HEK293 (cell line): ENCODE results near the gene GZF1.

Experiments used
- CTCF ChIA-PET: fragments of 350-600 bp; formaldehyde crosslinking; extraction: SDS; loops from one replicate; lab custom pipeline; 2021; ENCODE audit warnings: antibody characterized with exemption; lab: Yijun Ruan, JAX
- POLR2A ChIA-PET: fragments of 300-600 bp; formaldehyde crosslinking; extraction: SDS; loops from one replicate; lab custom pipeline; 2020; ENCODE audit warnings: antibody characterized with exemption, inconsistent platforms; lab: Yijun Ruan, JAX
- H3K27ac ChIP-seq: fragments of 200-500 bp; sonication (Bioruptor generic); 2 replicates; pipeline ENCODE4 v1.5.1; 2014; ENCODE audit warnings: low read depth, low read length, control low read depth, inconsistent platforms; ENCODE audit errors: extremely low read depth
- H3K36me3 ChIP-seq, 2 experiments: fragments of 200-500 bp in 1 of 2; sonication (Bioruptor generic) in 1 of 2; 1 replicate in 1 of 2; 2 replicates in 1 of 2; pipeline ENCODE4 v1.5.1; 2014 to 2017; ENCODE audit warnings: inconsistent platforms in 2 of 2, low read length in 2 of 2; ENCODE audit not compliant: control insufficient read depth in 2 of 2, insufficient read depth in 1 of 2
- H3K4me1 ChIP-seq: fragments of 200-500 bp; sonication (Bioruptor generic); 2 replicates; pipeline ENCODE4 v1.5.1; 2014; ENCODE audit warnings: mild to moderate bottlenecking, low read length, inconsistent platforms; ENCODE audit not compliant: control insufficient read depth, insufficient read depth
- H3K4me3 ChIP-seq: 2 replicates; pipeline ENCODE4 v1.5.1; 2011; ENCODE audit warnings: low read depth, mild to moderate bottlenecking, control low read depth, low read length, moderate library complexity
- H3K9me3 ChIP-seq: fragments of 200-500 bp; sonication (Bioruptor generic); 2 replicates; pipeline ENCODE4 v1.5.1; 2014; ENCODE audit warnings: low read depth, low read length, inconsistent platforms; ENCODE audit not compliant: control insufficient read depth, insufficient read depth
- GLIS1 ChIP-seq: fragments of 450-650 bp; formaldehyde crosslinking; IDR thresholded peaks from 2 replicates; pipeline ENCODE4 v1.5.1; 2016; ENCODE audit warnings: missing biosample characterization, missing genetic modification characterization
- HOXD13 ChIP-seq: sonication (generic); formaldehyde crosslinking; IDR thresholded peaks from 2 replicates; pipeline ENCODE4 v1.8.0; 2022; ENCODE audit warnings: missing genetic modification reagents, borderline replicate concordance
- KLF1 ChIP-seq: fragments of 450-650 bp; formaldehyde crosslinking; IDR thresholded peaks from 2 replicates; pipeline ENCODE4 v1.5.1; 2016; ENCODE audit warnings: missing biosample characterization, missing genetic modification characterization
- YY2 ChIP-seq: fragments of 450-650 bp; formaldehyde crosslinking; IDR thresholded peaks from 2 replicates; pipeline ENCODE4 v1.5.1; 2016; ENCODE audit warnings: missing biosample characterization, missing genetic modification characterization
- ZBTB17 ChIP-seq: fragments of 450-650 bp; formaldehyde crosslinking; IDR thresholded peaks from 2 replicates; pipeline ENCODE4 v1.5.1; 2016; ENCODE audit warnings: missing biosample characterization, missing genetic modification characterization
- ZNF223 ChIP-seq: fragments of 450-650 bp; formaldehyde crosslinking; IDR thresholded peaks from 2 replicates; pipeline ENCODE4 v1.5.1; 2016; ENCODE audit warnings: missing biosample characterization, missing genetic modification characterization
- ZNF423 ChIP-seq: fragments of 450-650 bp; formaldehyde crosslinking; IDR thresholded peaks from 2 replicates; pipeline ENCODE4 v1.5.1; 2016; ENCODE audit warnings: missing biosample characterization, missing genetic modification characterization
- ZNF558 ChIP-seq: fragments of 450-650 bp; formaldehyde crosslinking; IDR thresholded peaks from 2 replicates; pipeline ENCODE4 v1.5.1; 2016; ENCODE audit warnings: missing biosample characterization, missing genetic modification characterization
- ZNF600 ChIP-seq: fragments of 450-650 bp; formaldehyde crosslinking; IDR thresholded peaks from 2 replicates; pipeline ENCODE4 v1.5.1; 2016; ENCODE audit warnings: missing biosample characterization, missing genetic modification characterization
- ZNF792 ChIP-seq: fragments of 450-650 bp; formaldehyde crosslinking; IDR thresholded peaks from 2 replicates; pipeline ENCODE4 v1.5.1; 2016; ENCODE audit warnings: missing biosample characterization, missing genetic modification characterization
- ZNF843 ChIP-seq: fragments of 450-650 bp; formaldehyde crosslinking; IDR thresholded peaks from 2 replicates; pipeline ENCODE4 v1.5.1; 2016; ENCODE audit warnings: missing biosample characterization, missing genetic modification characterization
- ZSCAN23 ChIP-seq: fragments of 450-650 bp; formaldehyde crosslinking; IDR thresholded peaks from 2 replicates; pipeline ENCODE4 v1.5.1; 2016; ENCODE audit warnings: missing biosample characterization, missing genetic modification characterization
- ZSCAN30 ChIP-seq: fragments of 450-650 bp; IDR thresholded peaks from 2 replicates; pipeline ENCODE4 v1.5.1; 2018; ENCODE audit warnings: missing biosample characterization, mild to moderate bottlenecking, missing genetic modification characterization, moderate library complexity
- TF ChIP-seq, protein P1 (sequence below): fragments of 450-650 bp; formaldehyde crosslinking; IDR thresholded peaks from 2 replicates; pipeline ENCODE4 v1.5.1; 2016; ENCODE audit warnings: missing biosample characterization, missing genetic modification characterization
- TF ChIP-seq, protein P2 (sequence below): fragments of 450-650 bp; formaldehyde crosslinking; IDR thresholded peaks from 2 replicates; pipeline ENCODE4 v1.5.1; 2016; ENCODE audit warnings: missing biosample characterization, missing genetic modification characterization
- TF ChIP-seq, protein P3 (sequence below): IDR thresholded peaks from 2 replicates; pipeline ENCODE4 v1.6.1; 2011; ENCODE audit warnings: mild to moderate bottlenecking, low read depth, low read length, borderline replicate concordance
- TF ChIP-seq, protein P4 (sequence below): fragments of 450-650 bp; formaldehyde crosslinking; conservative IDR thresholded peaks from 2 replicates; pipeline ENCODE4 v1.5.1; 2016; ENCODE audit warnings: low read depth, missing biosample characterization, missing genetic modification characterization
- TF ChIP-seq, protein P5 (sequence below): fragments of 450-650 bp; formaldehyde crosslinking; IDR thresholded peaks from 2 replicates; pipeline ENCODE4 v1.5.1; 2016; ENCODE audit warnings: missing biosample characterization, missing genetic modification characterization, borderline replicate concordance

Gene GZF1

DNA sequence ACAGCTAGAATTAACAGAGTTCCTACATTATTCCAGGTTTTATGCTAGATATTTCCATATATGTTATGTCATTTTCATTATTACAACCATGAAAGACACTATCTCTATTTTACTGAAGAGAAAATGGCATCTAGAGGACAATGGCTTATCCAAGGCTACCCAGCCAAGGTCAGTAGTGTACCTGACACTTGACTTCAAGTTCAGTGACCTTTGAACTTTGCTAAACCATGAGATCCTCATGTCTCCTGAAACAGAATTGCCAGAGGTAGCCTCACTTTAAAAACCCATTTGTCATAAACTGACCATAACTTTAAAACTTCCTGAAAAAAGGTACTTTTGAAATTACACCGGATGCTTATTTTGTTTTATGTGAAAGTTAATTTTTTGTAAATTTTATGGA is 44.9 kb downstream of the GZF1 start:
- H3K36me3 ChIP-seq, result peaks cover 0 to 11% of the 10 kb centered on the region in 2 experiments; a peak in 2 of 3 replicates
- TF ChIP-seq, protein P1, sequence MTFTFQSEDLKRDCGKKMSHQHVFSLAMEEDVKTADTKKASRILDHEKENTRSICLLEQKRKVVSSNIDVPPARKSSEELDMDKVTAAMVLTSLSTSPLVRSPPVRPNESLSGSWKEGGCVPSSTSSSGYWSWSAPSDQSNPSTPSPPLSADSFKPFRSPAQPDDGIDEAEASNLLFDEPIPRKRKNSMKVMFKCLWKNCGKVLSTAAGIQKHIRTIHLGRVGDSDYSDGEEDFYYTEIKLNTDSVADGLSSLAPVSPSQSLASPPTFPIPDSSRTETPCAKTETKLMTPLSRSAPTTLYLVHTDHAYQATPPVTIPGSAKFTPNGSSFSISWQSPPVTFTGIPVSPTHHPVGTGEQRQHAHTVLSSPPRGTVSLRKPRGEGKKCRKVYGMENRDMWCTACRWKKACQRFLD (tag by site-specific recombination), result no peak
- TF ChIP-seq ZNF423 (tag by site-specific recombination) (no peak), ZNF223 (no peak), ZNF843 (tag by site-specific recombination) (no peak), ZNF600 (tag by site-specific recombination) (no peak), YY2 (tag by site-specific recombination) (no peak), HOXD13 (CRISPR knock-in tag) (no peak), ZBTB17 (tag by site-specific recombination) (no peak), KLF1 (no peak)
- CTCF ChIA-PET, result interaction anchor here (0.7 kb wide), 1 partner anchor 785 kb away, joined by 3 read pairs; no protein-coding TSS in a partner anchor
- H3K27ac ChIP-seq, result no peak overlapping the region
- H3K4me3 ChIP-seq, result no peak overlapping the region
- H3K4me1 ChIP-seq, result peaks cover 14% of the 10 kb centered on the region
- POLR2A ChIA-PET, result interaction anchor here (1.2 kb wide), 1 partner anchor 15 kb away, joined by 4 read pairs; the partner anchor contains the start of gene NAPB
- no peaks in the 10 kb centered on the region for H3K9me3 ChIP-seq

DNA sequence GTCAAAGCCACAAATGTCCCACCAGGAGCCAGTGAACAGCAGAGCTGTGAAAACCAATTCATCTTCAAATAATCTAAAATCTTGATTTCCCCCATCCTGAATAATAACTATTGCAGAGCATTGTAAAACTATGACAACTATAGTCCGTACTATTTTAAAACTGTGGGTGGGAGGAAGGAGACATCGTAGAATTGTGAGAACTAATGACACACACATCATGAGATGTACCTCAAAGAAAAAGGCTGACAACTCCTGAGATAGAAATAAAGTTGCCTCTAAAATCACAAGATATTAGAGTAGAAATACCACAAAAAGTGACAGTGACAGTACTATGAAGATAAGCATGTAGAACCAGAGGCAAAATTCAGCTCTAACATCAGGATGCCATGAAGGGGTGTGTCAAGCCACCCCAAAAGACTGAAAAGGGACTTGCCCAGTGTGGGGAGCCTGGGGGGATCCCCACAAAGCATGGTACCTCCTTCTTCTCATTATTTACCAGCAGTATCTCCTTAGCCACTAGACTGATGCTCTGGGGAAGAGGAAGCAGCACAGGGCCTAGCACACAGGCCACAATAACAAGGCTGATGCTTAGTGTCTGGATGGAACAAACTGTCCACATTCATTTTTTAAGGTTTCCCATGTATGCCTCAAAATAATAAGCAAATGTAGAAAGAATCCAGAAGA is 45.9 kb downstream of the GZF1 start:
- Histone ChIP-seq H3K4me3 (no peak overlapping the region), H3K36me3 (peaks cover 0 to 3% of the 10 kb centered on the region in 2 experiments; a peak in 2 of 3 replicates), H3K4me1 (peaks cover 17% of the 10 kb centered on the region), H3K9me3 (no peaks in the 10 kb centered on the region), H3K27ac (no peak overlapping the region)
- ChIA-PET CTCF (no interaction called here), POLR2A (no interaction called here)
- TF ChIP-seq, protein P2, sequence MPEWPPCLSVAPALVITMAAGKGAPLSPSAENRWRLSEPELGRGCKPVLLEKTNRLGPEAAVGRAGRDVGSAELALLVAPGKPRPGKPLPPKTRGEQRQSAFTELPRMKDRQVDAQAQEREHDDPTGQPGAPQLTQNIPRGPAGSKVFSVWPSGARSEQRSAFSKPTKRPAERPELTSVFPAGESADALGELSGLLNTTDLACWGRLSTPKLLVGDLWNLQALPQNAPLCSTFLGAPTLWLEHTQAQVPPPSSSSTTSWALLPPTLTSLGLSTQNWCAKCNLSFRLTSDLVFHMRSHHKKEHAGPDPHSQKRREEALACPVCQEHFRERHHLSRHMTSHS (tag by site-specific recombination), result no peak
- TF ChIP-seq ZNF792 (tag by site-specific recombination) (no peak), ZSCAN23 (no peak), ZSCAN30 (tag by site-specific recombination) (no peak), ZNF558 (tag by site-specific recombination) (no peak), GLIS1 (tag by site-specific recombination) (no peak)
- TF ChIP-seq, protein P3, sequence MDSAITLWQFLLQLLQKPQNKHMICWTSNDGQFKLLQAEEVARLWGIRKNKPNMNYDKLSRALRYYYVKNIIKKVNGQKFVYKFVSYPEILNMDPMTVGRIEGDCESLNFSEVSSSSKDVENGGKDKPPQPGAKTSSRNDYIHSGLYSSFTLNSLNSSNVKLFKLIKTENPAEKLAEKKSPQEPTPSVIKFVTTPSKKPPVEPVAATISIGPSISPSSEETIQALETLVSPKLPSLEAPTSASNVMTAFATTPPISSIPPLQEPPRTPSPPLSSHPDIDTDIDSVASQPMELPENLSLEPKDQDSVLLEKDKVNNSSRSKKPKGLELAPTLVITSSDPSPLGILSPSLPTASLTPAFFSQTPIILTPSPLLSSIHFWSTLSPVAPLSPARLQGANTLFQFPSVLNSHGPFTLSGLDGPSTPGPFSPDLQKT, result no peak
- TF ChIP-seq, protein P4, sequence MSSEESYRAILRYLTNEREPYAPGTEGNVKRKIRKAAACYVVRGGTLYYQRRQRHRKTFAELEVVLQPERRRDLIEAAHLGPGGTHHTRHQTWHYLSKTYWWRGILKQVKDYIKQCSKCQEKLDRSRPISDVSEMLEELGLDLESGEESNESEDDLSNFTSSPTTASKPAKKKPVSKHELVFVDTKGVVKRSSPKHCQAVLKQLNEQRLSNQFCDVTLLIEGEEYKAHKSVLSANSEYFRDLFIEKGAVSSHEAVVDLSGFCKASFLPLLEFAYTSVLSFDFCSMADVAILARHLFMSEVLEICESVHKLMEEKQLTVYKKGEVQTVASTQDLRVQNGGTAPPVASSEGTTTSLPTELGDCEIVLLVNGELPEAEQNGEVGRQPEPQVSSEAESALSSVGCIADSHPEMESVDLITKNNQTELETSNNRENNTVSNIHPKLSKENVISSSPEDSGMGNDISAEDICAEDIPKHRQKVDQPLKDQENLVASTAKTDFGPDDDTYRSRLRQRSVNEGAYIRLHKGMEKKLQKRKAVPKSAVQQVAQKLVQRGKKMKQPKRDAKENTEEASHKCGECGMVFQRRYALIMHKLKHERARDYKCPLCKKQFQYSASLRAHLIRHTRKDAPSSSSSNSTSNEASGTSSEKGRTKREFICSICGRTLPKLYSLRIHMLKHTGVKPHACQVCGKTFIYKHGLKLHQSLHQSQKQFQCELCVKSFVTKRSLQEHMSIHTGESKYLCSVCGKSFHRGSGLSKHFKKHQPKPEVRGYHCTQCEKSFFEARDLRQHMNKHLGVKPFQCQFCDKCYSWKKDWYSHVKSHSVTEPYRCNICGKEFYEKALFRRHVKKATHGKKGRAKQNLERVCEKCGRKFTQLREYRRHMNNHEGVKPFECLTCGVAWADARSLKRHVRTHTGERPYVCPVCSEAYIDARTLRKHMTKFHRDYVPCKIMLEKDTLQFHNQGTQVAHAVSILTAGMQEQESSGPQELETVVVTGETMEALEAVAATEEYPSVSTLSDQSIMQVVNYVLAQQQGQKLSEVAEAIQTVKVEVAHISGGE (tag by site-specific recombination), result no peak
- TF ChIP-seq, protein P5, sequence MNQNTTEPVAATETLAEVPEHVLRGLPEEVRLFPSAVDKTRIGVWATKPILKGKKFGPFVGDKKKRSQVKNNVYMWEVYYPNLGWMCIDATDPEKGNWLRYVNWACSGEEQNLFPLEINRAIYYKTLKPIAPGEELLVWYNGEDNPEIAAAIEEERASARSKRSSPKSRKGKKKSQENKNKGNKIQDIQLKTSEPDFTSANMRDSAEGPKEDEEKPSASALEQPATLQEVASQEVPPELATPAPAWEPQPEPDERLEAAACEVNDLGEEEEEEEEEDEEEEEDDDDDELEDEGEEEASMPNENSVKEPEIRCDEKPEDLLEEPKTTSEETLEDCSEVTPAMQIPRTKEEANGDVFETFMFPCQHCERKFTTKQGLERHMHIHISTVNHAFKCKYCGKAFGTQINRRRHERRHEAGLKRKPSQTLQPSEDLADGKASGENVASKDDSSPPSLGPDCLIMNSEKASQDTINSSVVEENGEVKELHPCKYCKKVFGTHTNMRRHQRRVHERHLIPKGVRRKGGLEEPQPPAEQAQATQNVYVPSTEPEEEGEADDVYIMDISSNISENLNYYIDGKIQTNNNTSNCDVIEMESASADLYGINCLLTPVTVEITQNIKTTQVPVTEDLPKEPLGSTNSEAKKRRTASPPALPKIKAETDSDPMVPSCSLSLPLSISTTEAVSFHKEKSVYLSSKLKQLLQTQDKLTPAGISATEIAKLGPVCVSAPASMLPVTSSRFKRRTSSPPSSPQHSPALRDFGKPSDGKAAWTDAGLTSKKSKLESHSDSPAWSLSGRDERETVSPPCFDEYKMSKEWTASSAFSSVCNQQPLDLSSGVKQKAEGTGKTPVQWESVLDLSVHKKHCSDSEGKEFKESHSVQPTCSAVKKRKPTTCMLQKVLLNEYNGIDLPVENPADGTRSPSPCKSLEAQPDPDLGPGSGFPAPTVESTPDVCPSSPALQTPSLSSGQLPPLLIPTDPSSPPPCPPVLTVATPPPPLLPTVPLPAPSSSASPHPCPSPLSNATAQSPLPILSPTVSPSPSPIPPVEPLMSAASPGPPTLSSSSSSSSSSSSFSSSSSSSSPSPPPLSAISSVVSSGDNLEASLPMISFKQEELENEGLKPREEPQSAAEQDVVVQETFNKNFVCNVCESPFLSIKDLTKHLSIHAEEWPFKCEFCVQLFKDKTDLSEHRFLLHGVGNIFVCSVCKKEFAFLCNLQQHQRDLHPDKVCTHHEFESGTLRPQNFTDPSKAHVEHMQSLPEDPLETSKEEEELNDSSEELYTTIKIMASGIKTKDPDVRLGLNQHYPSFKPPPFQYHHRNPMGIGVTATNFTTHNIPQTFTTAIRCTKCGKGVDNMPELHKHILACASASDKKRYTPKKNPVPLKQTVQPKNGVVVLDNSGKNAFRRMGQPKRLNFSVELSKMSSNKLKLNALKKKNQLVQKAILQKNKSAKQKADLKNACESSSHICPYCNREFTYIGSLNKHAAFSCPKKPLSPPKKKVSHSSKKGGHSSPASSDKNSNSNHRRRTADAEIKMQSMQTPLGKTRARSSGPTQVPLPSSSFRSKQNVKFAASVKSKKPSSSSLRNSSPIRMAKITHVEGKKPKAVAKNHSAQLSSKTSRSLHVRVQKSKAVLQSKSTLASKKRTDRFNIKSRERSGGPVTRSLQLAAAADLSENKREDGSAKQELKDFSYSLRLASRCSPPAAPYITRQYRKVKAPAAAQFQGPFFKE (tag by site-specific recombination), result no peak
